Measurements from ENCODE around the gene YPEL3.
"Not testable (repeated sequence)": the region's sequence is repeated elsewhere in the genome, so short reads cannot be mapped to it uniquely, and the experiment has no call there.

Gene YPEL3, protein sequence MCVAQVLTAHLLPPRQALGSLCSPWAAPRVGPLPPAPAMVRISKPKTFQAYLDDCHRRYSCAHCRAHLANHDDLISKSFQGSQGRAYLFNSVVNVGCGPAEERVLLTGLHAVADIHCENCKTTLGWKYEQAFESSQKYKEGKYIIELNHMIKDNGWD

DNA sequence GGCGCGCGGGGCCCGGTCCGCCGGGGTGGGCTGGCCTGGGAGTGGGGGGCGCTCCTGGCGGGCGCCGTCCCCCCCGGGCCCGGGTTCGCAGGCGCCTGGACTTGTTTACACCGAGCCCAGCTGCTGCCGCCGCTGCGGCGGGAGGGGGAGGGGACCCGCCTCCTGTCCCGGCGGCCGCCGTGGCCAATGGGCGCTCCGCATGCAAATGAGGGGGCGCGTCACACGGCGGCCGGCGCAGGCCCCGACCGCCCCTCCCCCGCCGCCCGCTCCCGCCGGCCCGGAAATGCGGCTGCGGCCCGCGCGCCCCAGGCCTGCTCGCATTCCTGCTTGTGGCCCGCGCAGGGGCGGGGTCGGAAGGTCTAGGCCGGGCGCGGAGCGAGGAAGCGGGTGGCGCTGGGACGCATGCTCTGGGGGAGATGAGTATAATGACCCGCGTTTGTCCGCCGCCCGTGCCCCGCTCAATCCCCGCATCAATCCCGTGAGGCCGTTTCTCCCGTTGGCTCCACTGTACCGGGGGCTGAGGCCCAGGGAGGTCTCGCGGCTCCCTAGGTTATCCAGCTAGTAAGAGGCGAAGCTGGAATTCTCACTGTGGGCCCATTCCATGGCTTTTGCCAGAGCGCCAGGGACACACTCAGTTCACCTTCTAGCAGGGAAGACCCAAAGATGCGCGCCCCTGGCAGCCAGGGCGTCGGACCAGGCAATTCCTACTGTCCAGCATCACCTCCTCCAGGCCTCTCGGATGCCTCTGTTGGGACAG, at the start of gene YPEL3:
YPEL3 (minus strand) TSS at position 109 of the 757 bp plus-strand sequence. CDS start 731 bp downstream, outside the sequence.
- peak; percentile 78 for DNase-seq

DNA sequence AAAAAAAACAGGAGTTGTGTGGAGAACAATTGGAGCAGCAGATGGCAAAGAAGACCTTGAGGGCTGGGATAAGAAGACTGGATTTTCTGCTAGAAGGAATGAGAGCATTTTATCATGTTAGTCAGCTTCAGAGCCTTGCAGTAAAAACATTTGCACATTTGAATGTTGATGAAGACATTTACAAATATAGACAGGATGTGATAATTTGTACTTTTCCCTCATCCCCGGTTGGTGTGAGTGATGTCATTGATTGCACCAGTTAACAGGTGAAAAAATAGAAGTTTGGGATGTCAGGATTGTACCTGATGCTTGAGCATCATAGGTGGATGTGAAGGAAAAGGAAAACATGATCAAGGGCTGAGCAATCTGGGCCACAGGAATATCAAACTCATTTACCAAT, 49.6 kb upstream of the YPEL3 start:
- no peak for DNase-seq

DNA sequence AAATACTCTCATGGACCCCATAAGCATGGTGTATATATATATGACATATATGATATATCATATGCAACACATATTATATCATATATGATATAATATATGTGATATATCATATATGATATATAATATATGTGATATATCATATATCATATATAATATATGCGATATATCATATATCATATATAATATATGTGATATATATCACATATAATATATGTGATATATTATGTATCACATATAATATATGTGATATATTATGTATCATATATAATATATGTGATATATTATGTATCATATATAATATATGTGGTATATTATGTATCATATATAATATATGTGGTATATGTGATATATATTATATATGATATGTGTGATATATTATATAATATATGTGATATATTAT, 48.9 kb upstream of the YPEL3 start:
- no peak for DNase-seq

DNA sequence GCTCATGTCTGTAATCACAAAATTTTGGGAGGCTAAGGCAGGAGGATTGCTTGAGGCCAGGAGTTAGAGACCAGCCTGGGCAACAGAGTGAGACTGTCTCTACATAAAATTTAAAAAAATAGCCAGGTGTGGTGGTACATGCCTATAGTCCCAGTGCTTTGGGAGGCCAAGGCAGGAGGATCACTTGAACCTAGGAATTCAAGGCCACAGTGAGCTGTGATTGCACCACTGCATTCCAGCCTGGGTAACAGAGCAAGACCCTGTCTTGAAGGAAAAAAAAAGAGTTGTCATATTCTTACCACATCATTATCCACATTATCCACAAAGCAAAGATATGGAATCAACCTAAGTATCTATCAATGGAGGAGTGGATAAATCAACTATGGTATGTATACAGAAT, 48.0 kb upstream of the YPEL3 start:
- no peak for DNase-seq

DNA sequence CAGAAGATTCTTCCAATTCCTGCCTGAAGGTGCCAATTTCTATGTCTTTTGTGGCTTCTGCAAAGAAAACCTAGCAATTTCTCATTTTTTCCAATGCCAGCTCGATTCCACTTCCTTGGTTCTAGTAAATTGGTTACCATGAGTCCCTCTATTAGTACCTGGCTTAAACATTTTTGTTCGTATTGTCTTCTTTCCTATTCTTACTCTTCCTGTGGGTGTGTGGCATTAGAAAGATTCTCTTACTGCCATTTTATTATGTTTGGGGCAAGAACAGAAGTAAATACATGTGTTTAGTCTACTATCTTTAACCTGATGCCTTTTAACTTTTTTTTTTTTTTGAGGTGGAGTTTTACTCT, 47.3 kb upstream of the YPEL3 start:
- no peak for DNase-seq

DNA sequence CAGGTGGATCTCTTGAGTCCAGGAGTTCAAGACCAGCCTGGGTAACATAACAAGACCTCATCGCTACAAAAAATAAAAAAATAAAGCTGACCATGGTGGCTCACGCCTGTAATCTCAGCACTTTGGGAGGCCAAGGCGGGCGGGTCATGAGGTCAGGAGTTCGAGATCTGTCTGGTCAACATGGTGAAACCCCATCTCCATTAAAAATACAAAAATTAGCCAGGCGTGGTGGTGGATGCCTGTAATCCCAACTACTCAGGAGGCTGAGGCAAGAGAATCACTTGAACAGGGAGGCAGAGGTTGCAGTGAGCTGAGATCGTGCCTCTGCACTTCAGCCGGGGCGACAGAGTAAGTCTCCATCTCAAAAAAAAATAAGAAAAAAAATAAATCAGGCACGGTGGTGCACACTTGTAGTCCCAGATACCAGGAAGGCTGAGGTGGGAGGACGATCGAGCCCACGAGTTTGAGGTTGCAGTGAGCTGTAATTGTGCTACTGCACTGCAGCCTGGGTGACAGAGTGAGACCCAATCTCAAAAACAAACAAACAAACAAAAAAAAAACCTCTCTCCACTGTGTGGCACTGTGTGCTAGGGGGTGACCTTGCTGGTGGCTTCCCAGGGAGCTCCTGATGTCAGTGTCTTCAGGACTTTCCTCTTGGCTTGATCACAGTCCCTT, 46.8 kb upstream of the YPEL3 start:
- DNase-seq = peak; percentile 32

DNA sequence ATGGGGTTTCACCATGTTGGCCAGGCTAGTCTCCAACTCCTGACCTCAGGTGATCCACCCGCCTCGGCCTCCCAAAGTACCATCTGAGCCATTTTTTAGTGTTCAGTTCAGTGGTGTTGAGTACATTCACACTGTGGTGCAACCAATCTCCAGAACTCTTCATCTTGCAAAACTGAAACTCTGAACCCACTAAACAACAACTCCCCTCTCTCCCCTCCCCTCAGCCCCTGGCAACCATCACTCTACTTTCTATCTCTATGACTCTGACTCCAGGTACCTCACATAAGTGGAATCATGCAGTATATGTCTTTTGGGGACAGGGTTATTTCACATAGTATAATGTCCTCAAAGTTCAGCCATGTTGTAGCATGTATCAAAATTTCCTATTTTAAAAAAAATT, 45.7 kb upstream of the YPEL3 start:
- no peak for DNase-seq

DNA sequence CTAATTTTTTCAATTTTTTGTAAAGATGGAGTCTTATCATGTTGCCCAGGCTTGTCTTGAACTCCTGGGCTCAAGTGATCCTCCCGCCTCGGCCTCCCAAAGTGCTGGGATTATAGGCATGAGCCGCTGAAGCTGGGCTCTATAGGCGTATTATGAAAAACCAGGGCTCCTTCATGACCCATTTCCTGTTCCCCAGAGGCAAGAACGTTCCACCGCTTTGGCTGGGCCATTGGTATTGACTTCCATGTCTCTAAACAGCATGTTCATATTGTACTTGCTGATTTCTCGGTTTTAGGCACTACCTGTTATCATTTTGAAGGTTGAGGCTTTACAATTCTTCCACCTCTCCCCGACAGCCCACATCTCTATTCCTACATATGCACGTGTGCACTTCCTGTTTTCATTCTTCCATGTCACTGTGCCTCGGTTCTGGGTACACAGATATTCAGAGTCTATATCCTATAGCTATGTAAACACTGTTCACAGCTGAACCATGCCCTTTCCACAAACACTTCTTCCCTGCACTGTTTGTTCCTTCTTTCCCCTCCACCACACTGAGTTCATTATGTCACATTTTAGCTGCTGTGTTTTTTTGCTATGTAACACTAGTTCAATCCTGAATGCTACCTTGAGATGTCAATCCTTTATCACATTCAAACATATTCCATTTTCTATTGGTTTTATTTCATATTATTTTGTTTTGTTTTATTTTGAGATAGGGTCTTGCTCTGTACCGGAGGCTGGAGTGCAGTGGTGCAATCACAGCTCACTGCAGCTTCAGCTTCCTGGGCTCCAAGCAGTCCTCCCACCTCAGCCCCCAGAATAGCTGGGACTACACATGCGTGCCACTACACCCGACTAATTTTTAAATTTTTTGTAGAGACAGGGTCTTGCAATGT, 43.8 kb upstream of the YPEL3 start:
- DNase-seq = no peak

DNA sequence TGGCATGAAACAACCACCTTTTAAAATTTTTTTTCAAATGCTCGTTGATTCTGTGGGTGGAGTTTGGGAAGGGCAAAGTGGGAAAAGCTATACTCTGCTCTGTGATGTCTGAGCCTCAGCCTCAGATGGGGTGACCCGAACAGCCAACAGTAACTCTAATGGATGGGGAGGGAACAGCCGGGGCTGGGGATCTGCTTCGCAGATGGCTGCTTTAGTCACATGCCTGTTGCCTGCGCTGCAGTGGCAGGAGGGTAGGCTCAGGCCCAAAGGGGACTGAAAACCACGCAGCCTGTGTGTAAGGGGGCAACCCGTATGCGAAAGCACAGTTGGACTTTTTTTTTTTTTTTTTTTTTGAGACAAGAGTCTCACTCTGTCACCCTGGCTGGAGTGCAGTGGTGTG, 41.9 kb upstream of the YPEL3 start:
- no peak for DNase-seq

DNA sequence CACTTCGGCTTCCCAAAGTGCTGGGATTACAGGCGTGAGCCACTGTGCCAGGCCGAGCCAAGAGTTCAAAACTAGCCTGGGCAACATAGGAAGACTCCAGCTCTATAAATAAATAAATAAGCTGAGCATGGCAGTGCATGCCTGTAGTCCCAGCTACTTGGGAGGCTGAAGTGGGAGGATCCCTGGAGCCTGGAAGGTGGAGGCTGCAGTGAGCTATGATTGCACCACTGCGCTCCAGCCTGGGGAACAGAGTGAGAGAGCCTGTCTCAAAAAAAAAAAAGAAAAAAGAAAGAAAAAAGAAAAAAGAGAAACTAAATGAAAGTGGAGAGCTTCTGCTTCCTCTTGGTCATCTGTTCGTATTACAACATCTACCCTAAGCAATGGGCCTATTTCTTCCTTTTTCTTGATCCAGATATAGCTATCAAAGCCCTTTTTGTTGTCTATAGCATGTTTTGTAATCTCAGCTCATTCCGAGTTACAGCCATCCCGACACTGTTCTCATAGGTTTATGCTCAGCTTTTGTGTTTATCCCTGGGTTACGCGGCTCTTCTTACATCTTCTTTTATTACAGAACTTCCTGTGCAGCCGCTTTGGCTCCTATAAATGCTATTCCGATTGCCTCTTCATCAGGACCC, 41.1 kb upstream of the YPEL3 start:
- DNase-seq = no peak

DNA sequence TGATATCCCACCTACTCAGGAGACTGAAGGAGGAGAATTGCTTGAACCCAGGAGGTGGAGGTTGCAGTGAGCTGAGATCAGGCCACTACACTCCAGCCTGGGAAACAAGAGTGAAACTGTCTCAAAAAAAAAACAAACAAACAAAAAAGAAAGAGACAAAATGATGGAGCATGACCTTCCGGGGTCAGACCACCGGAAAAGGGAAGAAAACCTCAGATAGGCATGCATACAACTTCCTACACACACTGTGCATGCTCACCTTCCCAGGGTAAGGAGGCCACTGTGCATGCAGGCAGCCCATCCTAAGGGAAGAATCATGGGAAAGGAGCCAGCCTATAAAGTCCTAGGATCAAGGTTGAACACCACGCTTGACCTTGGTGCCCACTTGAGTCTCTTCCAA, 36.6 kb upstream of the YPEL3 start:
- DNase-seq = no peak

DNA sequence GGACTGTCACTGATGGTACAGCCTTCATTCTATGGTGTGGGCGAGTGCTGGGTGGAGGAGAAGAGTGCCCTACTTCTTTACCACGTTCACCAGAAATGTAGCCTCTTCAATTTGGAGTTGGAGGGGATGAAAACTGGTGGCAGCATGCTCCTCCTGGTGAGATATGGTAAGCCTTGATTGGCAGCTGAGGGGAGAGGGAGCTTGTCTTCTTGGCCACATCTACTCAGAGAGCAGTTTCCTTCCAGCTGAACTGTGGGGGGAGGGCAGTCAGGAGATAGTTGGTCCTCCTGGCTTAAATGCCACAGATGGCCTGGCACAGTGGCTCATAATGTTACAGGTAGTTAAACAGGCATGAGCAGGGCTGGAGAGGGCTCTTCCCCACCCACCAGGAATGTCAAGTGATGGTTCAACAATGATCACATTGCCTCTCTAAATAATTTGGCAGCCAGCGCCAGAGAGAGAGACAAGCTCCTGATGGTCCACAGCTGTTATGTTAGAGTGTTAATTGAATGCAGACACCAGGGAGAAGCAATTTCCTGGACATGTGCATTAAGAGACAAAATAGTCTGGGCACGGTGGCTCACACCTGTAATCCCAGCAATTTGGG, 36.0 kb upstream of the YPEL3 start:
- peak; percentile 5 for DNase-seq

DNA sequence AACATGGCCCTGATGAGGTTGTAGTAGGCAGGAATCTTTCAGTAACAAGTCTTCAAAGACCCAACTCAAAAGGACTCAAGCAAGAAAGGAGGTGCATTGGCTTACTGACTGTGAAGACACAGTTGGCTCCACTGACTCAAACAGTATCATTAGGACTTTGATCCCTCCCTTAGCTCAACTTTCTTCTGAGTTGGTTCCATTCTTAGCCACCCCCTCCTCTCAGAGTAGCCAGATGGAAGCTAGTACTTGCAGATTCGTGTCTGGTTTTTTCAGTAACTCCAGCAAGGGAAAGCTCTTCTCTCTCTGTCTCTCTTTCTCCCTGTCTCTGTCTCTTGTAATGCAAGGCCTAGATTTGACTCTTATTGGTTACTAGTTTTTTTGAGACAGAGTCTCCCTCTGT, 32.0 kb upstream of the YPEL3 start:
- no peak for DNase-seq

DNA sequence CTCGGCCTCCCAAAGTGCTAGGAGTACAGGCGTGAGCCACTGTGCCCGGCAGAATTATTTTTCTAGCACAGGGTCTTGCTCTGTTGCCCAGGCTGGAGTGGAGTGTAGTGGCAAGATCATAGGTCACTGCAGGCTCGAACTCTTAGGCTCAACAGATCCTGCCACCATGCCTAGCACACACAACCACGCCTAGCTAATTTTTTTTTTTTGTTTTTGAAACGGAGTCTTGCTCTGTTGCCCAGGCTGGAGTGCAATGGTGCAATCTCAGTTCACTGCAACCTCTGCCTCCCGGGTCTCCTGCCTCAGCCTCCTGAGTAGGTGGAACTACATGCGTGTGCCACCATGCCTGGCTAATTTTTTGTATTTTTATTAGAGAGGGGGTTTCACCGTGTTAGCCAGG, 29.7 kb upstream of the YPEL3 start:
- not testable (repeated sequence) for DNase-seq

DNA sequence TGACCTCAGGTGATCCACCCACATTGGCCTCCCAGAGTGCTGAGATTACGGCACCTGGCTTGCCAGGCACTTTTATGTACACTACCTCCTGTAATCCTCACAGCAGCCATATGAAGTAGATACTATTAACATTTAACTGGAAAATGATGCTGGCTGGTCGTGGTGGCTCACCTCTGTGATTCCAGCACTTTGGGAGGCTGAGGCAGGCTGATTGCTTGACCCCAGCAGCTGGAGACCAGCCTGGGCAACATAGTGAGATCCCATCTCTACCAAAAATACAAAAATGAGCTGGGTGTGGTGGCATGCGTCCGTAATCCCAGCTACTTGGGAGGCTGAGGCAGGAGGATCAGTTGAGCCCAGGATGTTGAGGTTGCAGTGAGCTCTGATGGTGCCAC, 29.0 kb upstream of the YPEL3 start:
- DNase-seq = no peak

DNA sequence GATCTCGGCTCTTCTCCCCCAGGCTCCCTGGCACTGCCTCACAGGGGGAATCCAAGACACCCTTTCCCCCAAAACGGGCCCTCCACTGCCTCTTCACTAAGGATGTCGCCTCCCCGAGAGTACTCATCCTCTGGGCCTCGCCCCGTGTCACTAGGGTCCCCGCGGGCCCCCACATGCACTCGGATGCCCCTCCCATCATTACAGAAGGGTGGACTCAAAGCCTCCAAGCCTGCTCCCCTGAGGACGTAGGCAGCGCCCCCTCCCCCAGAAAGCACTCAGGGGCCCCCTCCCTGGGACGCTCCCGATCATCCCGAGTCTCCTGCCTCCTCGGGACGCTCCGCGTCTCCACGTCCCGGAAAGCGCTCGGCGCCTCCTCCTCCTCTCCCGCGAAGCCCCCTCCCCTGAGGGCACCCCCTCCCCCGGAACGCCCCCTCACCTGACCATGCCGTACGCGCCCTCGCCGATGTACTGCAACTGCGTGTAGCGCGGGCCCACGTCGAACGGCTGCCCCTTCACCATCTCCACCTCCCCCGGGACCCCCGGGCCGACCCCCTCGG, 26.7 kb upstream of the YPEL3 start:
- peak; percentile 50 for DNase-seq

DNA sequence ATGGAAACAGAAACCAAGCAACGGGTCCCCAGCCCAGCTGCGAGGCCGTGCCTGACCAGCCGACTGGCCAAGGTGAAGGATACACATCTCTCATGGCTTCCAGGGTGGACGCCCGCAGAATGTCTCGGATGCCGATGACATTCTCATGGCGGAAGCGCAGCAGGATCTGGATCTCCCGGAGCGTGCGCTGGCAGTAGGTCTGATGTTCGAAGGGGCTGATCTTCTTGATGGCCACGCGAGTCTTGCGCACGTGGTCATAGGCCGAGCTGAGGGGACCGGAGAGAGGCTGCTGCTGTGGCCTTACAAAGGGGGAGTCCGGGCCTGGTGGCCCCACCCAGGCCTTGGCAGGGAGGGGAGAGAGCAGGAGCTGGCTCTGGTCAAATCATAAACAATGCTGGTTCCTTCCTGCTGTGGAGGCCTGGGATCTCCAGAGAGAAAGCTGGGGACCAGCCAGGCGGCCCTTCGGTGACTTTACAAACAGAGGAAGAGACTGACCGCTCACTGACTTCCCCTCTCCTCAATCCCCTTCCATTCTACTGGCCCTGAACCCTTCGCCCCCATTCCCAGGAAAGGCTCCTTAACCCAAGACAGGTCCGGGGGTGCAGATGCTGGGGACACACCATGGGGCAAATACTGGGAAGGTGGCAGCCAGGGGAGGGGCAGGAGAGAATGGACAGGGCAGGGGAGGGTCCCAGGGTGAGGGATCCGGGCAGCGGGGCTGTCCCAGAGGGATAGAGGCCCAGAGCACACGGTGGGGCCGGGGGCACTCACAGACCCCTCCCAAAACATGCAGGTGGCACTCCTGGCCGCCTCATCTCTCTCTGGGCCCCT, 25.9 kb upstream of the YPEL3 start:
- DNase-seq = no peak

DNA sequence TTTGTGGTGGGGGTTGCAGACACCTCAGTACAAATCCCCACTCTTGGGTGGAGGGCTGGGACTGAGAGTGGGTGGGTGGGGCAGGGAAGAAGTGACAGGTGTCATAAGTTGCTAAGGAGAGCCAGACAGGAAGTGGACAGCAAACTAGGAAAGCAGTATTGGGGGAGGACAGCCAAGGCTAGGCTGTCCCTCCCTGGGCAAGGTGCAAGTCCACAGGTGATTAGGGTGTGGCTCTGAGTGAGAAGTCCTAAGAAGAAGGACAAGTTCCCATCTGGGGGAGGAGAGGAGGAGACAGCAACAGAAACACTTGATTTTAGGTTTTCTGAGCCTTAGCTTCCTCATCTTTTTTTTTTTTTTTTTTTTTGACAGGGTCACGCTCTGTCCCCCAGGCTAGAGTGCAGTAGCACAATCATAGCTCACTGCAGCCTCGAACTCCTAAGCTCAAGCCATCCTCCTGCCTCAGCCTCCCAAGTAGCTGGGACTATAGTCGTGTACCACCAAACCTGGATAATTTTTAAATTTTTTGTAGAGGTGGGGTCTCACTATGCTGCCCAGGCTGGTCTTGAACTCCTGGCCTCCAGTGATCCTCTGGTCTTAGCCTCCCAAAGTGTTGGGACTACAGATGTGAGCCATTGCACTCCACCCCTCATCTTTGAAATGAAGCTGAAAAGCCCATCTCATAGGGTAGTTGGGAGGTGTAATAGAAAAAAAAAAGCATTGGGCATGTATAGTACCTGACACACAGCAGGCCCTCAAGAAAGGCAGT, 24.5 kb upstream of the YPEL3 start:
- no peak for DNase-seq

DNA sequence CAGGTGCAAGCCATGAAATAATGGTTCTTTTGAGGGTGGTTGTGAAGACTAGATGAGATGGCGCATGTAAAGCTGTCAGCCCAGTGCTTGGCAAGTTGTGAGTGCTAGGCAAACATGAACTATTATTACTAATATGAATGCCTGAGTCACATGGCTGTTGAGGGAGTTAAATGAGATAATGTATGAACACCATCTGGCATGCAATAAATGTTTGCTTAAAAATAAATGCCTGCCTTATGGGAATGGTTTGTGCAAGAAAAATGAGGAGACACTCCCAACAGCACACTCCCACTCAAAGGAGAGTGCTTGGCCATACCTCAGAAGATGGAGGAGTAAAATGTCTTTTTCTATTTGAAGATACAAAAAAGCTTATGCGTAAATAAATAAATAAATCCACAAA, 23.4 kb upstream of the YPEL3 start:
- DNase-seq = no peak

DNA sequence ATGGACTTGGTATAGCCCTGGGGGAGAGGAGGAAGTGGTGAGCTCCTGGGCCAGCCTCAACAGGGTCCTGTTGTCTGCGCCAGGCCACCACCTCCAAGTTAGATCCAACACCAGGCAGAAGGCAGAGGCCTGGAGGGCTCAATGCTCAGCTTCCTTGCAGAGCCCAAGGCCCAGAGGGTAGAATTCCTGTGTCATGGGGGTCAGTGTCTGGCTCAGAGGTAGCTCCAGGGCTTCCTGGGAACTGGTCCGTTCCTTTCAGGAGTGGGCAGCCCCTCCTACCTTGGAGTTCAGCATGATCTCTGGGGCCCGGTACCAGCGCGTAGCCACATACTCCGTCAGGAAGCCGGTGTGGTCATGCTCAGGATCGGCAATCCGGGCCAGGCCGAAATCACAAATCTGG, 21.8 kb upstream of the YPEL3 start:
- DNase-seq = no peak
